Breast epithelium (tissue), 3 donors: ENCODE measurements around the gene SERP2.

Source experiments
- POLR2A ChIP-seq: fragments of 450-650 bp; IDR thresholded peaks from one replicate; pipeline ENCODE4 v1.6.1; 2016; ENCODE audit warnings: antibody characterized with exemption, mild to moderate bottlenecking, moderate library complexity
- POLR2AphosphoS5 ChIP-seq, 3 donors: sonication (generic); formaldehyde crosslinking; IDR thresholded peaks; one replicate each; pipeline ENCODE4 v1.6.1; 2017; ENCODE audit warnings: antibody characterized with exemption in 3 of 3
- TF ChIP-seq, protein P1 (sequence below), 3 donors: fragments of 450-650 bp; IDR thresholded peaks; one replicate each; pipeline ENCODE4 v1.5.1; 2016 to 2017; ENCODE audit warnings: antibody characterized with exemption in 3 of 3, mild to moderate bottlenecking in 3 of 3, moderate library complexity in 3 of 3

- TF ChIP-seq, protein P1, sequence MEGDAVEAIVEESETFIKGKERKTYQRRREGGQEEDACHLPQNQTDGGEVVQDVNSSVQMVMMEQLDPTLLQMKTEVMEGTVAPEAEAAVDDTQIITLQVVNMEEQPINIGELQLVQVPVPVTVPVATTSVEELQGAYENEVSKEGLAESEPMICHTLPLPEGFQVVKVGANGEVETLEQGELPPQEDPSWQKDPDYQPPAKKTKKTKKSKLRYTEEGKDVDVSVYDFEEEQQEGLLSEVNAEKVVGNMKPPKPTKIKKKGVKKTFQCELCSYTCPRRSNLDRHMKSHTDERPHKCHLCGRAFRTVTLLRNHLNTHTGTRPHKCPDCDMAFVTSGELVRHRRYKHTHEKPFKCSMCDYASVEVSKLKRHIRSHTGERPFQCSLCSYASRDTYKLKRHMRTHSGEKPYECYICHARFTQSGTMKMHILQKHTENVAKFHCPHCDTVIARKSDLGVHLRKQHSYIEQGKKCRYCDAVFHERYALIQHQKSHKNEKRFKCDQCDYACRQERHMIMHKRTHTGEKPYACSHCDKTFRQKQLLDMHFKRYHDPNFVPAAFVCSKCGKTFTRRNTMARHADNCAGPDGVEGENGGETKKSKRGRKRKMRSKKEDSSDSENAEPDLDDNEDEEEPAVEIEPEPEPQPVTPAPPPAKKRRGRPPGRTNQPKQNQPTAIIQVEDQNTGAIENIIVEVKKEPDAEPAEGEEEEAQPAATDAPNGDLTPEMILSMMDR (IDR thresholded peaks at IDR 0.05), result no peak
- no peak for TF ChIP-seq POLR2AphosphoS5 (IDR thresholded peaks at IDR 0.05)
- no peak for TF ChIP-seq POLR2A
Measured at GRCh38 chr13:44337581-44337980, 36.0 kb upstream of the SERP2 start.
